Tibial nerve (tissue), 4 donors: ENCODE measurements around the gene HTRA3. TPM values are rescaled to one million over a fixed set of nuclear protein-coding genes. Genes with fewer than 3 reads are reported as not detected.

Experiments used
- DNase-seq, 2 donors: peaks; one replicate each; pipeline ENCODE4 v3.0.0-alpha.2; 2019; ENCODE audit warnings: low spot score in 2 of 2
- H3K27ac ChIP-seq, 4 donors: fragments of 200-600 bp; sonication (generic) in 3 of 4; one replicate each; pipeline ENCODE4 v1.5.1; 2017 to 2019; ENCODE audit warnings: mild to moderate bottlenecking in 1 of 4
- H3K27me3 ChIP-seq, 2 donors: fragments of 200-600 bp; sonication (generic) in 1 of 2; one replicate each; pipeline versions ENCODE4 v1.5.1 to v1.6.0; 2017 to 2019
- H3K36me3 ChIP-seq, 3 donors: fragments of 200-600 bp; sonication (generic); one replicate each; pipeline ENCODE4 v1.5.1; 2018 to 2019
- H3K4me1 ChIP-seq, 4 donors: fragments of 200-600 bp; sonication (generic) in 3 of 4; one replicate each; pipeline ENCODE4 v1.5.1; 2017 to 2019
- H3K4me3 ChIP-seq, 4 donors: fragments of 200-600 bp; sonication (generic) in 3 of 4; one replicate each; pipeline ENCODE4 v1.5.1; 2017 to 2019; ENCODE audit warnings: mild to moderate bottlenecking in 1 of 4, moderate library complexity in 1 of 4
- H3K9me3 ChIP-seq, 4 donors: fragments of 200-600 bp; sonication (generic) in 3 of 4; one replicate each; pipeline ENCODE4 v1.5.1; 2017 to 2019
- CTCF ChIP-seq, 5 experiments: fragments of 200-600 bp in 3 of 5; fragments of 450-650 bp in 2 of 5; sonication (generic) in 3 of 5; IDR thresholded peaks; one replicate each; pipeline ENCODE4 v1.5.1; 2016 to 2019; ENCODE audit warnings: antibody characterized with exemption in 5 of 5, mild to moderate bottlenecking in 3 of 5, moderate library complexity in 2 of 5
- EP300 ChIP-seq, 2 donors: sonication (generic); formaldehyde crosslinking; IDR thresholded peaks; one replicate each; pipeline ENCODE4 v1.6.1; 2017; ENCODE audit warnings: antibody characterized with exemption in 2 of 2, mild to moderate bottlenecking in 1 of 2
- POLR2A ChIP-seq, 2 donors: fragments of 450-650 bp; IDR thresholded peaks; one replicate each; pipeline ENCODE4 v1.6.1; 2017; ENCODE audit warnings: antibody characterized with exemption in 2 of 2, mild to moderate bottlenecking in 2 of 2, moderate library complexity in 2 of 2
- WGBS, 2 donors: methylation state at CpG; one replicate each; pipeline ENCODE4 v1.1.5; 2018; 5-methylcytosine and 5-hydroxymethylcytosine counted together
- total RNA-seq, 4 donors: library from RNA; depleted of rRNA; stranded (reverse); fragments of >200 nt; gene quantifications; one replicate each; pipeline ENCODE4 v1.1.0, GENCODE V29; 2016

The HTRA3 gene
- total RNA-seq, 4 donors from 2014 or later: 34.9 to 54.3 (median 43.5) TPM

- 90 to 94% methylated on average over 15 of the region's 15 CpGs for WGBS, 2 donors
- Histone ChIP-seq H3K36me3 (peaks cover 0 to 44% (median 0%) of the 10 kb centered on the region in 3 donors), H3K4me3 (no peak overlapping the region), H3K27ac (peak overlapping the region in 3 of 4 donors; percentile 66 to 83 (median 80)), H3K4me1 (peaks cover 0 to 26% (median 2%) of the 10 kb centered on the region in 4 donors), H3K9me3 (peaks cover 0 to 4% (median 0%) of the 10 kb centered on the region in 4 donors), H3K27me3 (no peaks in the 10 kb centered on the region)
- no peak for DNase-seq
- no peak for TF ChIP-seq CTCF (IDR thresholded peaks at IDR 0.05)
- no peak for TF ChIP-seq POLR2A (IDR thresholded peaks at IDR 0.05)
- no peak for TF ChIP-seq EP300 (IDR thresholded peaks at IDR 0.05)
These were observed 46.8 kb upstream of the HTRA3 start for GRCh38 chr4:8222609-8223388.

GRCh38 chr4:8224267-8224974, 45.1 kb upstream of the HTRA3 start:
- H3K4me3 ChIP-seq: no peak overlapping the region
- peaks cover 0 to 40% (median 0%) of the 10 kb centered on the region in 3 donors for H3K36me3 ChIP-seq
- 85 to 87% methylated on average over 12 of the region's 12 CpGs for WGBS, 2 donors
- peaks cover 0 to 39% (median 8%) of the 10 kb centered on the region in 4 donors for H3K4me1 ChIP-seq
- peaks cover 0 to 4% (median 0%) of the 10 kb centered on the region in 4 donors for H3K9me3 ChIP-seq
- H3K27me3 ChIP-seq: no peaks in the 10 kb centered on the region
- no peak for DNase-seq
- no peak overlapping the region for H3K27ac ChIP-seq
- TF ChIP-seq POLR2A (IDR thresholded peaks at IDR 0.05) (no peak), EP300 (IDR thresholded peaks at IDR 0.05) (no peak), CTCF (IDR thresholded peaks at IDR 0.05) (no peak)

- no peak overlapping the region for H3K27ac ChIP-seq
- H3K9me3 ChIP-seq: peaks cover 0 to 4% (median 0%) of the 10 kb centered on the region in 4 donors
- no peak for TF ChIP-seq EP300 (IDR thresholded peaks at IDR 0.05)
- no peak for TF ChIP-seq POLR2A (IDR thresholded peaks at IDR 0.05)
- no peak for TF ChIP-seq CTCF (IDR thresholded peaks at IDR 0.05)
- no peak for DNase-seq
- 76 to 84% methylated on average over 11 to 12 of the region's 12 CpGs for WGBS, 2 donors
- H3K27me3 ChIP-seq: no peaks in the 10 kb centered on the region
- no peak overlapping the region for H3K4me3 ChIP-seq
- peaks cover 0 to 34% (median 0%) of the 10 kb centered on the region in 3 donors for H3K36me3 ChIP-seq
- peaks cover 0 to 38% (median 8%) of the 10 kb centered on the region in 4 donors for H3K4me1 ChIP-seq
These were observed 44.5 kb upstream of the HTRA3 start for GRCh38 chr4:8224975-8225625.

- Histone ChIP-seq H3K4me1 (peaks cover 0 to 35% (median 8%) of the 10 kb centered on the region in 4 donors), H3K27me3 (no peaks in the 10 kb centered on the region)
These were observed 43.7 kb upstream of the HTRA3 start for GRCh38 chr4:8225706-8226443.

More at GRCh38 chr4:8225706-8226443, 43.7 kb upstream of the HTRA3 start:
- H3K9me3 ChIP-seq: peaks cover 0 to 3% (median 0%) of the 10 kb centered on the region in 4 donors
- TF ChIP-seq CTCF (IDR thresholded peaks at IDR 0.05): no peak
- TF ChIP-seq EP300 (IDR thresholded peaks at IDR 0.05): no peak
- no peak for TF ChIP-seq POLR2A (IDR thresholded peaks at IDR 0.05)
- WGBS, 2 donors: 33 to 36% methylated on average over 9 to 10 of the region's 10 CpGs
- H3K27ac ChIP-seq: no peak overlapping the region
- peaks cover 0 to 26% (median 0%) of the 10 kb centered on the region in 3 donors for H3K36me3 ChIP-seq
- no peak overlapping the region for H3K4me3 ChIP-seq
- no peak for DNase-seq
